NCI-H2196 treated with DMSO at 0.1 percent for 48 hours (cell line): ENCODE results near the gene ARHGAP30.
A peak's percentile ranks its signal among the peaks of the same experiment; 100 is the strongest.
"Not testable (repeated sequence)": the region's sequence is repeated elsewhere in the genome, so short reads cannot be mapped to it uniquely, and the experiment has no call there.

Experiments
- DNase-seq: peaks from one replicate; lab custom pipeline; 2025; ENCODE audit not compliant: unreplicated experiment; lab: John Stamatoyannopoulos, UW

The ARHGAP30 gene

GRCh38 chr1:161069731-161070270, at the start of gene ARHGAP30:
TSS of gene ARHGAP30 (minus strand) at chr1:161069891. CDS start at chr1:161069624, 267 bp downstream.
- no peak for DNase-seq

GRCh38 chr1:161117759-161118581, 48.3 kb upstream of the ARHGAP30 start, which contains the start of the genes NIT1 and PFDN2:
TSS of gene NIT1 (plus strand) at chr1:161118105. CDS start at chr1:161118177, 72 bp downstream.
TSS of gene PFDN2 (minus strand) at chr1:161118037. CDS start at chr1:161118026, 11 bp downstream.
- DNase-seq: peak; percentile 73

DNA sequence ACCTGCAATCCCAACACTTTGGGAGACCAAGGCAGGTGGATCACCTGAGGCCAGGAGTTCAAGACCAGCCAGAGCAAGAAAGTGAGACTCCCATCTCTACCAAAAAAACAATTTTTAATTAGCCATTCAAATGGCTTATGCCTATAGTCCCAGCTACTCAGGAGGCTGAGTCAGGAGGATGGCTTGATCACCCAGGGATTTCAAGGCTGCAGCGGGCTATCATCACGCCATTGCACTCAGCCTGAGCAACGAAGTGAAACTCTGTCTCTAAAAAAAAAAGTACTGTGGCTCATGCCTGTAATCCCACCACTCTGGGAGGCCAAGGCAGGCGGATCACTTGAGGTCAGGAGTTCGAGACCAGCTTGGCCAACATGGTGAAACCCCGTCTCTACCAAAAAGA, 46.3 kb upstream of the ARHGAP30 start:
- DNase-seq: not testable (repeated sequence)

DNA sequence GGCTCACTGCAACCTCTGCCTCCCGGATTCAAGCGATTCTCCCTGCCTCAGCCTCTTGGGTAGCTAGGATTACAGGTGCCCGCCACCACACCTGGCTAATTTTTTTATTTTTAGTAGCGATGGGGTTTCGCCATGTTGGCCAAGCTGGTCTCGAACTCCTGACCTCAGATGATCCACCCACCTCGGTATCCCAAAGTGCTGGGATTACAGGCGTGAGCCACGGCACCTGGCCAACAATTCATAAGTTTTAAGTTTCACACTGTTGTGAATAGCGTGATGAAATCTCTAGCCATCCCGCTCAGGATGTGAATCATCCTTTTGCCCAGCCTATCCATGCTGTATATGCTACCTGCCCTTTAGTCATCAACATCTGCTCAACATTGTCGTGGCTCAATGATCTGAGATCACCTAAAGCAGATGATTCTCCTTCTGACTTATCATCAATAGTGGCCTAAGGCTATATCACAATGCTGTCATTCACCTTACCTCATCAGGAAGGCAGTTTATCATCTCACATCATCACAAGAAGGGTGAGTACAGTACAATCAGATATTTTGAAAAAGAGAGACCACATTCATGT, 45.5 kb upstream of the ARHGAP30 start:
- DNase-seq: no peak

DNA sequence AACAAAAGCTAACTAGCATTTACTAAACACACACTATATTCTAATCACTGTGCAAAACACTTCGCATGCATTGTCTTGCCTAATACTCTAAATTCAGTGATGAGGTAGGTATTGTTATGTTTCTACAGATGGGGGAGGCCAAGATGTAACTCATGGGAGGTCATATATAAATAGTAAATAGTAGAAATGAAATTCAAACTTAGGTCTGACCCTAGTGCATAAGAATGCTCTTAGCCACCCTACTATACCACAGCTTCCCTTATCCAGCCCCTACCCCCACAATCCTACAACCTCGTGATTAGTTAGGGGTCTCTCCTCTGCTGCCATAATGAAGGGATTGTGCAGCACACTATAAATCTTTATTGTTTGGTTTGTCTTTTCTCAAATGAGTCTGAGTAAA, 44.9 kb upstream of the ARHGAP30 start:
- DNase-seq: no peak

GRCh38 chr1:161113915-161114314, 44.2 kb upstream of the ARHGAP30 start:
- DNase-seq: no peak

GRCh38 chr1:161111527-161111926, 41.8 kb upstream of the ARHGAP30 start:
- DNase-seq: no peak

GRCh38 chr1:161111117-161111516, 41.4 kb upstream of the ARHGAP30 start:
- DNase-seq: no peak

DNA sequence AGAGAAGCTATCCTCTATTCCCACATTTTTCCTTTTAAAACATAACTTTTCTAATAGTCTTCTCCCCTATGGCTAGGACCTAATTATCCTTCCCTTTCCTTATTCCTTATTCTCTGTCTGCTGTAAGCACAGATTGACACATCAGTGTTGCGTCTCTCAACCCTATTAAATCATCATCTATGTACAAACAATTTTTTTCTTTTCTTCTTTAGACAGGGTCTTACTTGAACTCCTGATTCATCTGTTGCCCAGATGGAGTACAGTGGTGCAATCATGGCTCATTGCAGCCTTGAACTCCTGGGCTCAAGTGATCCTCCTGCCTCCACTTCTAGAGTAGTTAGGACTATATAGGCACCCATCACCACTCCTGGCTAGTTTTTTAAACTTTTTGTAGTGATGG, 36.7 kb upstream of the ARHGAP30 start:
- DNase-seq: no peak

- no peak for DNase-seq
Observed at GRCh38 chr1:161100556-161100955, 30.9 kb upstream of the ARHGAP30 start.

DNA sequence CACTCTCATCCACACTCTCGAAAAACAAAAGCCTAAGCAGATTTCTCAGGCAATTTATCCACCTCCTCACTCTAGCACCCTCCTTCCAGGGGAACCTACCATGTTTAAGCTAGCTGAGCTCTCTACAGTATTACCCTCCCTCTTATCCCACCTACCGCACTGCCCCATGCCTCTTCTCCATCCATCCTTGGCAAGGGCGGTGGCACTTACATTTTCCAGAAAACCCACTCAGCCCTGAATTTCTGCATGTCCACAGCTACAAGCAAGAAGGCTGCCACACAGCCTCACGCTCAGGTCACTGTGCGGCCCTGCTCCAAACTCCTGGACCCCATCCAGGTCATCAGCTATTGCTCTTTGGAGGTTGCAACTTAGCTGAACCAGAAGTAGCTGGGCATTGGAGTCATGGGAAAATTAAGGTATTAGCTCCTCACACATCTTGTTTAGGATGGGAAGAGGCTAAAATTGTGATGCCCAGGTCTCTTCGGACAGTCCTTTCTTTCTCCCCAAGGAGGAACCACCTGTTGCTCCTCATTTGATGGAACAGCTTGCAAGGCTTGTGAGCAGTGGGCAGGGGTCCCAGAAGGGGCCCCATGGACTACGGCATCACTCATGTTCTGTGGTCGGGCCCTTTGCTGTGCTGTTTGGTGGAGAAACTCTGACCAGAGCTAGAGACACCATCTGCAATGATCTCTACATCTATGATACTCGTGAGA, 29.6 kb upstream of the ARHGAP30 start:
- no peak for DNase-seq

GRCh38 chr1:161098210-161099068, 28.7 kb upstream of the ARHGAP30 start, which contains the start of gene KLHDC9:
TSS of gene KLHDC9 (plus strand) at chr1:161098361. CDS start at chr1:161098536, 175 bp downstream.
- peak; percentile 81 for DNase-seq

DNA sequence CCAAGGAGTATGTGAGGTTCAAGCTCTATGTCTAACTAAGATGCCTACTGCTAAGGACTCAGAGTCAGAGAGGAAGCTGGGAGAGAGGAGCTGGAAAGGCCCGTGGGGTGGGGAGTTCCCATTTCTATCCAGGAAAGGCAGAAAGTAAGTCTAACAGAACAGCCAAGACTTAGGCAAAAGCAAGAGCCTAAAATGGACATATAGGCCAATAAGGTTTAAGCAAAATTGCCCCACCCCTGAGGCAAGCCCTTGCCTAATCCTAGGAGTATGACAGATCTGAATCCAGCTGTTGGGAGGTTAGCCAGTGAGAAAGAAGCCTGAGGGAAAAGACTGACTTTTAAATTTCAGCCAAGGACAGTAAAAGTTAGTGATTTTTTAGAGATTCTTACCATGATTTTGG, 26.8 kb upstream of the ARHGAP30 start:
- no peak for DNase-seq

GRCh38 chr1:161096015-161096414, 26.3 kb upstream of the ARHGAP30 start:
- DNase-seq: no peak

- DNase-seq: no peak
Observed at GRCh38 chr1:161095230-161095629, 25.5 kb upstream of the ARHGAP30 start.

DNA sequence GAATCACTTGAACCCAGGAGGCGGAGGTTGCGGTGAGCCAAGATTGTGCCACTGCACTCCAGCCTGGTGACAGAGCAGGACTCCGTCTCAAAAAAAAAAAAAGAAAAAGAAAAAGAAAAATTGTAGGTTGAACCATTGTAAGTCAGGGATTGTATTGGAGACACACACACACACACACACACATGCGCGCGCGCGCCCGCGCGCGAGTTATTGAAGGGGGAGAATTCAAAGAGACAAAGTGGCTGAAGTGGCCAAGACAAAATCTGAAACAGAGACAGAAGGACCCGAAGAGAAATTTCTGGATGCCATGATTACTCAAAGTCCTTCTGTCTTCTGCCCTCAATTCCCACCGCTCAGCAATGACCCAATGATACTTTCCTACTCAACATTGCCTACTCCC, 24.8 kb upstream of the ARHGAP30 start:
- DNase-seq: no peak

- DNase-seq: no peak
Observed at GRCh38 chr1:161092621-161093028, 22.9 kb upstream of the ARHGAP30 start.

- no peak for DNase-seq
Observed at GRCh38 chr1:161091796-161092507, 22.3 kb upstream of the ARHGAP30 start.

GRCh38 chr1:161091093-161091492, 21.4 kb upstream of the ARHGAP30 start:
- no peak for DNase-seq

DNA sequence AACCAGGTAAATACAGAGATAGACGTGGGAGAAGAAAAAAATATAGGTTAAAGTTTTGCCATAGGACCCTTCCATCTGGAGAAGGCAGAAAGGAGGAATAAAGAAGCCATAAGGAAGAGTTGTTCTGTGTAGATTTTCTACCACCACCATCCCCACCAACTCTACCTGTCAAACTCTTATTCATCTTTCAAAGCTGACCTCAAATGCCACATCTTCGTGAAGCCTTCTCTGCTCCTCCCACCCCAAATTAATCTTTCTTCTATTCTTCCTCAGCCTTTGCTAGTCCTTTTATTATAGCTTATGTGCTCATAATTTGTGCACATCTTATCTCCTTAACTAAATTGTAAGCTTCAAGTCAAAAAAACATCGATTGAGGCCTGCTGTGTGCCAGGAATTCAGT, 20.9 kb upstream of the ARHGAP30 start:
- DNase-seq: no peak
